Neuronal stem cell (in vitro differentiated cells): Measurements from ENCODE around the gene ACSM6.
A peak's percentile ranks its signal among the peaks of the same experiment; 100 is the strongest.

ENCODE experiments used
- DNase-seq: peaks from one replicate; pipeline ENCODE4 v3.0.0-alpha.2; 2013; ENCODE audit warnings: low spot score
- H2AFZ ChIP-seq: one replicate; pipeline ENCODE4 v1.6.1; 2013; ENCODE audit warnings: mild to moderate bottlenecking, low read length, inconsistent platforms
- H2AK5ac ChIP-seq: 2 replicates; pipeline ENCODE4 v1.6.1; 2013; ENCODE audit warnings: low read depth, mild to moderate bottlenecking, inconsistent platforms, low read length, moderate library complexity, mixed read lengths
- H2BK120ac ChIP-seq: 2 replicates; pipeline ENCODE4 v1.6.1; 2013; ENCODE audit warnings: low read depth, mild to moderate bottlenecking, inconsistent platforms, low read length, moderate library complexity, mixed read lengths
- H2BK12ac ChIP-seq: one replicate; pipeline ENCODE4 v1.6.1; 2013; ENCODE audit warnings: low read length, inconsistent platforms
- H2BK15ac ChIP-seq: 2 replicates; pipeline ENCODE4 v1.6.1; 2013; ENCODE audit warnings: mild to moderate bottlenecking, low read length, inconsistent platforms, mixed read lengths
- H2BK5ac ChIP-seq: one replicate; pipeline ENCODE4 v1.6.1; 2013; ENCODE audit warnings: inconsistent platforms, mild to moderate bottlenecking, low read length, moderate library complexity
- H3K14ac ChIP-seq: one replicate; pipeline ENCODE4 v1.6.1; 2013; ENCODE audit warnings: low read length, inconsistent platforms
- H3K18ac ChIP-seq: 2 replicates; pipeline ENCODE4 v1.6.1; 2013; ENCODE audit warnings: low read length, inconsistent platforms
- H3K23ac ChIP-seq: 2 replicates; pipeline ENCODE4 v1.6.1; 2013; ENCODE audit warnings: low read depth, mild to moderate bottlenecking, mixed read lengths, low read length, inconsistent platforms; ENCODE audit not compliant: poor library complexity
- H3K27ac ChIP-seq: replicated peaks from 3 replicates; pipeline ENCODE4 v1.5.1; 2013; ENCODE audit warnings: low read length, inconsistent platforms
- H3K27me3 ChIP-seq, 3 experiments: 2 replicates each; pipeline ENCODE4 v1.6.1; 2013; ENCODE audit warnings: low read length in 3 of 3, mild to moderate bottlenecking in 2 of 3, inconsistent platforms in 1 of 3, low read depth in 1 of 3, mixed read lengths in 1 of 3, moderate library complexity in 1 of 3; ENCODE audit not compliant: control insufficient read depth in 3 of 3, insufficient read depth in 3 of 3
- H3K36me3 ChIP-seq, 2 donors: replicated peaks in 1 of 2; 2 replicates each; pipeline ENCODE4 v1.6.1; 2013; ENCODE audit warnings: low read length in 2 of 2; ENCODE audit not compliant: control insufficient read depth in 2 of 2, insufficient read depth in 2 of 2
- H3K4ac ChIP-seq: 2 replicates; pipeline ENCODE4 v1.6.1; 2013; ENCODE audit warnings: inconsistent platforms, mild to moderate bottlenecking, low read length, moderate library complexity
- H3K4me1 ChIP-seq, 2 donors: 1 replicate in 1 of 2; 2 replicates in 1 of 2; pipeline ENCODE4 v1.6.1; 2013; ENCODE audit warnings: low read length in 2 of 2, low read depth in 1 of 2; ENCODE audit not compliant: control insufficient read depth in 2 of 2, insufficient read depth in 1 of 2
- H3K4me2 ChIP-seq: one replicate; pipeline ENCODE4 v1.6.1; 2013; ENCODE audit warnings: mild to moderate bottlenecking, low read length, inconsistent platforms; ENCODE audit not compliant: insufficient read depth, poor library complexity, severe bottlenecking
- H3K4me3 ChIP-seq, 2 donors: 2 replicates each; pipeline ENCODE4 v1.5.1; 2013; ENCODE audit warnings: low read length in 2 of 2, mild to moderate bottlenecking in 2 of 2, inconsistent platforms in 1 of 2, moderate library complexity in 1 of 2
- H3K79me1 ChIP-seq: one replicate; pipeline ENCODE4 v1.6.1; 2013; ENCODE audit warnings: low read depth, mild to moderate bottlenecking, inconsistent platforms, low read length, moderate library complexity
- H3K9ac ChIP-seq: one replicate; pipeline ENCODE4 v1.6.1; 2013; ENCODE audit warnings: mild to moderate bottlenecking, low read depth, low read length, inconsistent platforms; ENCODE audit not compliant: poor library complexity
- H3K9me3 ChIP-seq, 2 donors: replicated peaks in 1 of 2; 2 replicates each; pipeline versions ENCODE3 to v1.6.1; 2013; ENCODE audit warnings: low read length in 2 of 2, mild to moderate bottlenecking in 2 of 2, inconsistent platforms in 1 of 2, low read depth in 1 of 2, mixed read lengths in 1 of 2, moderate library complexity in 1 of 2; ENCODE audit not compliant: control insufficient read depth in 2 of 2, insufficient read depth in 1 of 2
- H4K8ac ChIP-seq: one replicate; pipeline ENCODE4 v1.6.1; 2013; ENCODE audit warnings: low read depth, mild to moderate bottlenecking, inconsistent platforms, low read length, moderate library complexity
- H4K91ac ChIP-seq: one replicate; pipeline ENCODE4 v1.6.1; 2013; ENCODE audit warnings: low read length, low read depth, mild to moderate bottlenecking, inconsistent platforms; ENCODE audit not compliant: poor library complexity
- WGBS, 2 donors: extraction: QIAGEN DNeasy Blood & Tissue Kit; methylation state at CpG; one replicate each; pipeline ENCODE4 v1.1.7; 2013; ENCODE audit warnings: missing lambda C conversion rate in 2 of 2, mixed read lengths in 1 of 2; ENCODE audit not compliant: insufficient read length in 2 of 2, insufficient replicate concordance in 1 of 2; ENCODE audit errors: extremely low coverage in 2 of 2; 5-methylcytosine and 5-hydroxymethylcytosine counted together

ACSM6 gene

DNA sequence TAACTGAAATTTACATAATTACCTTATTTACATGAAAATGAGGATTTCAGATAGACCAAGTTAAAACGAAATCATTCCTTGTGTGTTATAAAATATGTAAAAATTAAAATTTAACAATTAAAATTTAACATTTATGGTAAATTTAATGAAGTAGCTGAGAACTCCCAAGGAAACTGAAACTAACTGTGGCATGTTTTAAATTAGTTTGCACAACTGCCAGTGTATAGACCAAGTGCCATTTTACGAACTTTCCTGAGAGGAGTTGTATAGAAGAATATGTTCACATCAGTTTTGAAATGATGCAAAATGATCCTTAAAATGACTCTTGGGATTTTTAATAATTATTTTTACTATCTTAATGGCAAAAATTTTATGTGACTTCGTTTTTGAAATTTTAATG lies 73.2 kb downstream of the ACSM6 start:
- Histone ChIP-seq H3K4ac (no peak overlapping the region), H2BK12ac (no peak overlapping the region), H2BK120ac (no peak overlapping the region), H2AFZ (no peak overlapping the region), H3K18ac (no peak overlapping the region), H4K8ac (no peak overlapping the region), H3K4me1 (peaks cover 4 to 14% of the 10 kb centered on the region in 2 donors), H3K4me2 (no peak overlapping the region), H3K4me3 (no peak overlapping the region), H3K23ac (no peak overlapping the region), H3K27me3 (no peaks in the 10 kb centered on the region), H2BK15ac (no peak overlapping the region), H3K27ac (no peak overlapping the region), H3K14ac (no peak overlapping the region), H3K36me3 (no peaks in the 10 kb centered on the region), H2AK5ac (no peak overlapping the region), H2BK5ac (no peak overlapping the region), H3K79me1 (no peaks in the 10 kb centered on the region), H3K9me3 (no peaks in the 10 kb centered on the region), H3K9ac (no peak overlapping the region), H4K91ac (no peak overlapping the region)
- DNase-seq, result no peak
- no CpG with 5 or more reads among the region's 3 CpGs for WGBS, 2 donors

- Histone ChIP-seq H2AFZ (peak overlapping the region; percentile 47), H2BK15ac (no peak overlapping the region), H3K14ac (no peak overlapping the region), H4K8ac (no peak overlapping the region), H2BK120ac (no peak overlapping the region), H2BK5ac (no peak overlapping the region), H2AK5ac (no peak overlapping the region), H3K4me2 (no peak overlapping the region), H3K4ac (no peak overlapping the region), H3K4me1 (peaks cover 4 to 15% of the 10 kb centered on the region in 2 donors), H3K23ac (no peak overlapping the region), H3K9ac (no peak overlapping the region), H3K36me3 (no peaks in the 10 kb centered on the region), H2BK12ac (no peak overlapping the region), H3K18ac (peak overlapping the region; percentile 23), H3K79me1 (no peaks in the 10 kb centered on the region), H3K27me3 (no peaks in the 10 kb centered on the region), H3K4me3 (no peak overlapping the region), H4K91ac (no peak overlapping the region), H3K9me3 (no peaks in the 10 kb centered on the region), H3K27ac (no peak overlapping the region)
- no CpG with 5 or more reads among the region's 12 CpGs for WGBS, 2 donors
- no peak for DNase-seq
Measured at GRCh38 chr10:95268438-95268837, 74.4 kb downstream of the ACSM6 start.

- Histone ChIP-seq H2BK15ac (no peak overlapping the region), H2AFZ (peak overlapping the region; percentile 47), H2BK12ac (no peak overlapping the region), H4K91ac (no peak overlapping the region), H3K9ac (no peak overlapping the region), H2BK5ac (no peak overlapping the region), H4K8ac (no peak overlapping the region), H3K14ac (no peak overlapping the region), H2AK5ac (no peak overlapping the region), H3K27ac (no peak overlapping the region), H3K4ac (no peak overlapping the region), H3K36me3 (no peaks in the 10 kb centered on the region), H3K27me3 (no peaks in the 10 kb centered on the region), H3K79me1 (no peaks in the 10 kb centered on the region), H3K4me1 (peaks cover 0 to 8% of the 10 kb centered on the region in 2 donors), H3K9me3 (no peaks in the 10 kb centered on the region), H3K4me3 (no peak overlapping the region), H2BK120ac (no peak overlapping the region), H3K23ac (no peak overlapping the region), H3K4me2 (no peak overlapping the region), H3K18ac (no peak overlapping the region)
- no CpG with 5 or more reads among the region's 13 CpGs for whole genome bisulfite sequencing, 2 donors
- DNase-seq, result no peak
Measured at GRCh38 chr10:95273393-95274312, 79.6 kb downstream of the ACSM6 start.

- Histone ChIP-seq H3K36me3 (no peaks in the 10 kb centered on the region), H3K27ac (no peak overlapping the region), H3K79me1 (no peaks in the 10 kb centered on the region), H2BK120ac (no peak overlapping the region), H3K9ac (no peak overlapping the region), H2AFZ (no peak overlapping the region), H4K8ac (no peak overlapping the region), H3K14ac (no peak overlapping the region), H4K91ac (no peak overlapping the region), H3K4ac (no peak overlapping the region), H3K4me2 (no peak overlapping the region), H2BK5ac (no peak overlapping the region), H3K23ac (no peak overlapping the region), H3K18ac (no peak overlapping the region), H2BK15ac (no peak overlapping the region), H3K4me1 (peaks cover 0 to 9% of the 10 kb centered on the region in 2 donors), H2BK12ac (no peak overlapping the region), H3K27me3 (no peaks in the 10 kb centered on the region), H3K4me3 (no peak overlapping the region), H3K9me3 (no peaks in the 10 kb centered on the region), H2AK5ac (no peak overlapping the region)
- WGBS, 2 donors, result no CpG with 5 or more reads among the region's 1 CpG
- no peak for DNase-seq
Measured at GRCh38 chr10:95275726-95276366, 81.8 kb downstream of the ACSM6 start.
